Naive thymus-derived CD4-positive, alpha-beta T cell (primary cell): ENCODE data around the gene RNF208. TPM values are rescaled to one million over a fixed set of nuclear protein-coding genes. Genes with fewer than 3 reads are reported as not detected.

Experiments
- ATAC-seq: fragments of 150-1000 bp; cut with Tn5 transposase; 2 replicates; pipeline ENCODE4 v1.10.0; 2021; ENCODE audit warnings: mild to moderate bottlenecking, moderate library complexity
- CTCF ChIA-PET: fragments of 350-600 bp; sonication (Branson Sonifier 250); formaldehyde crosslinking; loops from one replicate; lab custom pipeline; 2021; ENCODE audit warnings: antibody characterized with exemption; lab: Charles Lee
- POLR2A ChIA-PET: fragments of 350-600 bp; sonication (Branson Sonifier 250); formaldehyde crosslinking; loops from one replicate; lab custom pipeline; 2021; ENCODE audit warnings: antibody characterized with exemption, inconsistent platforms; lab: Charles Lee
- DNase-seq, 9 donors: peaks; one replicate each; pipeline versions ENCODE4 v3.0.0 to v3.0.0-alpha.2; 2020 to 2022; ENCODE audit warnings: mixed read lengths in 1 of 9
- H3K27ac ChIP-seq: one replicate; pipeline ENCODE4 v1.7.0; 2013; ENCODE audit warnings: mild to moderate bottlenecking, low read depth, low read length, moderate library complexity
- H3K27me3 ChIP-seq, 2 donors: one replicate each; pipeline ENCODE4 v1.7.0; 2013; ENCODE audit warnings: low read length in 2 of 2, mild to moderate bottlenecking in 2 of 2, moderate library complexity in 2 of 2; ENCODE audit not compliant: control insufficient read depth in 2 of 2, insufficient read depth in 2 of 2
- H3K36me3 ChIP-seq, 3 experiments: 1 replicate in 2 of 3; 2 replicates in 1 of 3; pipeline ENCODE4 v1.7.0; 2013; ENCODE audit warnings: low read length in 3 of 3, mild to moderate bottlenecking in 3 of 3, moderate library complexity in 1 of 3; ENCODE audit not compliant: insufficient read depth in 3 of 3, control insufficient read depth in 2 of 3
- H3K4me1 ChIP-seq, 2 donors: one replicate each; pipeline ENCODE4 v1.7.0; 2013; ENCODE audit warnings: low read length in 2 of 2, mild to moderate bottlenecking in 2 of 2, moderate library complexity in 1 of 2; ENCODE audit not compliant: control insufficient read depth in 2 of 2, insufficient read depth in 2 of 2
- H3K4me3 ChIP-seq: 2 replicates; pipeline ENCODE4 v1.7.0; 2013; ENCODE audit warnings: mild to moderate bottlenecking, low read length
- H3K9me3 ChIP-seq, 3 experiments: 1 replicate in 2 of 3; 2 replicates in 1 of 3; pipeline ENCODE4 v1.7.0; 2013; ENCODE audit warnings: low read length in 3 of 3; ENCODE audit not compliant: control insufficient read depth in 2 of 3
- H3K27ac Mint-ChIP-seq, 9 donors: one replicate each; pipeline ENCODE4 v1.8.0; 2020 to 2022; ENCODE audit warnings: mixed read lengths in 9 of 9, mild to moderate bottlenecking in 8 of 9, moderate library complexity in 5 of 9, inconsistent platforms in 2 of 9
- H3K27me3 Mint-ChIP-seq, 5 donors: one replicate each; pipeline ENCODE4 v1.8.0; 2021 to 2022; ENCODE audit warnings: mixed read lengths in 5 of 5, mild to moderate bottlenecking in 1 of 5
- H3K36me3 Mint-ChIP-seq, 5 donors: one replicate each; pipeline ENCODE4 v1.8.0; 2020 to 2022; ENCODE audit warnings: mixed read lengths in 5 of 5, mild to moderate bottlenecking in 3 of 5, inconsistent platforms in 1 of 5
- H3K4me1 Mint-ChIP-seq, 7 donors: one replicate each; pipeline ENCODE4 v1.8.0; 2020 to 2022; ENCODE audit warnings: mixed read lengths in 7 of 7, mild to moderate bottlenecking in 3 of 7, inconsistent platforms in 1 of 7
- H3K4me3 Mint-ChIP-seq, 10 donors: one replicate each; pipeline ENCODE4 v1.8.0; 2020 to 2022; ENCODE audit warnings: mild to moderate bottlenecking in 10 of 10, mixed read lengths in 10 of 10, moderate library complexity in 6 of 10, inconsistent platforms in 2 of 10
- H3K9me3 Mint-ChIP-seq, 11 donors: one replicate each; pipeline ENCODE4 v1.8.0; 2020 to 2022; ENCODE audit warnings: mixed read lengths in 11 of 11, mild to moderate bottlenecking in 4 of 11, inconsistent platforms in 1 of 11, moderate library complexity in 1 of 11
- intact Hi-C, 2 donors: fragments of 100-400 bp; cut with micrococcal nuclease; formaldehyde crosslinking; loops; one replicate each; pipeline ENCODE4 v1.15.1; 2023
- polyA plus RNA-seq, 2 donors: library from polyadenylated mRNA; unstranded; fragments of 300-500 nt; fragmentation: Illumina TruSeq; gene quantifications; one replicate each; pipeline ENCODE4 v1.2.3, GENCODE V29; 2021
- total RNA-seq, 6 experiments: library from RNA in 5 of 6; stranded (reverse) in 5 of 6; gene quantifications; 1 replicate in 5 of 6; 2 replicates in 1 of 6; pipeline ENCODE4 v1.2.3 and lab custom pipeline; 2021 to 2026

Gene RNF208
- total and polyA plus RNA-seq, 7 experiments from 2014 or later: 0.85 to 4.3 (median 1.2) TPM; not detected in 2

DNA sequence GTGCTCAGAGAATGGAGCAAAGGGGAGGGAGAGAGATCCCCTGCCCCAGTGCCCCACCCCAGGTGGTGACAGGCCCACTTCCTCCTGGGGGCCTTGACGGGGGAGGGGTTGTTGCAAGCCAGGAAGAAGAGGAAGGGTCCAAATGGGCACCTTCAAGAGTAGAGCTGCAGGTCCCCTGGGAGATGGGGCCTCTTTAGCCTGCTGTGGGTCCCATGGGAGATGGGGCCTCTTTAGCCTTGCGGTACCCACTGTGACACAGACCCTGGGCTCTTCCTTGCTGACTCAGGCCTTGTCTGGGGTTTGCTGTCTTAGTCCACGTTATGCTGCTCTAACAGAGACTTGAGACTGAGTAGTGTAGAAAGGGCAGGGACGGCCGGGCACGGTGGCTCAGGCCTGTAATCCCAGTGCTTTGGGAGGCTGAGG lies 45.9 kb upstream of the RNF208 start:
- ChIA-PET CTCF (no interaction called here), POLR2A (no interaction called here)
- no peaks in the 10 kb centered on the region for H3K9me3 Mint-ChIP-seq
- H3K27me3 Mint-ChIP-seq: no peaks in the 10 kb centered on the region
- Histone ChIP-seq H3K27me3 (no peaks in the 10 kb centered on the region), H3K27ac (no peak overlapping the region), H3K4me1 (peaks cover 0 to 16% of the 10 kb centered on the region in 2 donors), H3K4me3 (no peak overlapping the region), H3K36me3 (peaks cover 0 to 70% (median 4%) of the 10 kb centered on the region in 3 experiments), H3K9me3 (no peaks in the 10 kb centered on the region)
- intact Hi-C loops: no loop called here
- no peak overlapping the region for H3K4me3 Mint-ChIP-seq
- peak overlapping the region in 1 of 9 donors; percentile 48 for H3K27ac Mint-ChIP-seq
- peaks cover 7 to 22% (median 14%) of the 10 kb centered on the region in 7 donors for H3K4me1 Mint-ChIP-seq
- ATAC-seq (no peak), DNase-seq (no peak)
- H3K36me3 Mint-ChIP-seq: peaks cover 4 to 29% (median 9%) of the 10 kb centered on the region in 5 donors

GRCh38 chr9:137266585-137267453 lies 44.8 kb upstream of the RNF208 start:
- Mint-ChIP-seq H3K27ac (no peak overlapping the region), H3K4me3 (no peak overlapping the region), H3K9me3 (no peaks in the 10 kb centered on the region), H3K4me1 (peaks cover 7 to 20% (median 13%) of the 10 kb centered on the region in 7 donors), H3K36me3 (peaks cover 5 to 32% (median 9%) of the 10 kb centered on the region in 5 donors), H3K27me3 (no peaks in the 10 kb centered on the region)
- no peaks in the 10 kb centered on the region for H3K27me3 ChIP-seq
- peaks cover 0 to 8% of the 10 kb centered on the region in 2 donors for H3K4me1 ChIP-seq
- ATAC-seq: no peak
- ChIA-PET CTCF (interaction anchor here (0.7 kb wide), 1 partner anchor 121 kb away, joined by 3 read pairs; no protein-coding TSS in a partner anchor), POLR2A (interaction anchor here (0.6 to 0.7 kb wide), 2 partner anchors 12 to 229 kb away, joined by 3 read pairs; no protein-coding TSS in a partner anchor)
- DNase-seq: no peak
- no peak overlapping the region for H3K27ac ChIP-seq
- H3K36me3 ChIP-seq: peaks cover 0 to 63% (median 4%) of the 10 kb centered on the region in 3 experiments
- no peaks in the 10 kb centered on the region for H3K9me3 ChIP-seq
- H3K4me3 ChIP-seq: no peak overlapping the region
- intact Hi-C loops: no loop called here

GRCh38 chr9:137266162-137266527 lies 44.1 kb upstream of the RNF208 start:
- DNase-seq (no peak), ATAC-seq (no peak)
- Histone ChIP-seq H3K4me3 (no peak overlapping the region), H3K36me3 (peaks cover 0 to 63% (median 4%) of the 10 kb centered on the region in 3 experiments), H3K27me3 (no peaks in the 10 kb centered on the region), H3K4me1 (peaks cover 0 to 2% of the 10 kb centered on the region in 2 donors), H3K27ac (no peak overlapping the region), H3K9me3 (no peaks in the 10 kb centered on the region)
- Mint-ChIP-seq H3K27me3 (no peaks in the 10 kb centered on the region), H3K36me3 (peaks cover 5 to 32% (median 7%) of the 10 kb centered on the region in 5 donors), H3K4me3 (no peak overlapping the region), H3K9me3 (no peaks in the 10 kb centered on the region), H3K4me1 (peaks cover 6 to 13% (median 7%) of the 10 kb centered on the region in 7 donors), H3K27ac (no peak overlapping the region)
- POLR2A ChIA-PET: interaction anchor here (0.5 to 1.2 kb wide), 4 partner anchors 10 to 230 kb away, joined by 3 to 4 read pairs (median 3); no protein-coding TSS in a partner anchor
- CTCF ChIA-PET: no interaction called here
- intact Hi-C loops: no loop called here

- no peak overlapping the region for H3K4me3 ChIP-seq
- POLR2A ChIA-PET: interaction anchor here (0.5 to 1.2 kb wide), 3 partner anchors 10 to 230 kb away, joined by 3 to 4 read pairs (median 3); no protein-coding TSS in a partner anchor
- peaks cover 0 to 63% (median 4%) of the 10 kb centered on the region in 3 experiments for H3K36me3 ChIP-seq
- H3K27me3 ChIP-seq: no peaks in the 10 kb centered on the region
- H3K9me3 ChIP-seq: no peaks in the 10 kb centered on the region
- no peaks in the 10 kb centered on the region for H3K9me3 Mint-ChIP-seq
- no peaks in the 10 kb centered on the region for H3K4me1 ChIP-seq
- ATAC-seq (no peak), DNase-seq (peak in 1 of 9 donors; percentile 6)
- H3K27ac Mint-ChIP-seq: no peak overlapping the region
- peaks cover 5 to 32% (median 6%) of the 10 kb centered on the region in 5 donors for H3K36me3 Mint-ChIP-seq
- peaks cover 3 to 10% (median 5%) of the 10 kb centered on the region in 7 donors for H3K4me1 Mint-ChIP-seq
- CTCF ChIA-PET: no interaction called here
- H3K27me3 Mint-ChIP-seq: no peaks in the 10 kb centered on the region
- no peak overlapping the region for H3K27ac ChIP-seq
- intact Hi-C loops: no loop called here
- no peak overlapping the region for H3K4me3 Mint-ChIP-seq
Observed at GRCh38 chr9:137265496-137266161, 43.6 kb upstream of the RNF208 start.

DNA sequence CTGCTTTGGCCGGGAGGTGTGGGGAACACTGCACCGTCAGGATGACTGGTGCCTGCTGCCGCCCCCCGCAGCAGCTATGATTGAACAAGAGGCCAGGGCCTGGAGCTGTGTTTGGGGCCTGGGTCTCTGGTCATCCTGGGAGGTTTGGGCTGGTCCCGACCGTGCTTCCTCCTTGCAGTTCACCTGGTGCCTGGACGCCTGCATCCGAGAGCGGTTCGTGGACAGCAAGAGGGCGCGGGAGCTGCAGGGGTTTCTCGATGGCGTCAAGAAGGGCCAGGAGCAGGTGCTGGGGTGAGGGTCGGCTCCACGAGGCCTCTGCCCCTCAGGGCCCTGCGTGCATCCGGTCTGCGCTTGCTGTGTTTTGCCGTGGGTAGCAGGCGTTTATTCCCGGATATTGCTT lies 42.0 kb upstream of the RNF208 start:
- Histone ChIP-seq H3K4me3 (no peak overlapping the region), H3K27ac (no peak overlapping the region), H3K27me3 (no peaks in the 10 kb centered on the region), H3K4me1 (no peaks in the 10 kb centered on the region), H3K9me3 (no peaks in the 10 kb centered on the region), H3K36me3 (peaks cover 0 to 60% (median 4%) of the 10 kb centered on the region in 3 experiments)
- Mint-ChIP-seq H3K4me3 (no peak overlapping the region), H3K4me1 (peaks cover 0 to 8% (median 5%) of the 10 kb centered on the region in 7 donors), H3K27ac (no peak overlapping the region), H3K27me3 (no peaks in the 10 kb centered on the region), H3K36me3 (peaks cover 5 to 26% (median 6%) of the 10 kb centered on the region in 5 donors), H3K9me3 (no peaks in the 10 kb centered on the region)
- ATAC-seq (no peak), DNase-seq (peak in 1 of 9 donors; percentile 3)
- intact Hi-C loops: no loop called here
- CTCF ChIA-PET: interaction anchor here (0.6 kb wide), 1 partner anchor 433 kb away, joined by 3 read pairs; no protein-coding TSS in a partner anchor
- POLR2A ChIA-PET: interaction anchor here (1.1 kb wide), 1 partner anchor 8 kb away, joined by 5 read pairs; no protein-coding TSS in a partner anchor

GRCh38 chr9:137263506-137263905 lies 41.5 kb upstream of the RNF208 start:
- no peak for ATAC-seq
- no peaks in the 10 kb centered on the region for H3K27me3 ChIP-seq
- Mint-ChIP-seq H3K9me3 (no peaks in the 10 kb centered on the region), H3K4me1 (peaks cover 0 to 6% (median 2%) of the 10 kb centered on the region in 7 donors), H3K4me3 (no peak overlapping the region), H3K27me3 (no peaks in the 10 kb centered on the region), H3K36me3 (peaks cover 2 to 25% (median 6%) of the 10 kb centered on the region in 5 donors), H3K27ac (no peak overlapping the region)
- CTCF ChIA-PET: no interaction called here
- peaks cover 0 to 60% (median 4%) of the 10 kb centered on the region in 3 experiments for H3K36me3 ChIP-seq
- H3K4me1 ChIP-seq: no peaks in the 10 kb centered on the region
- POLR2A ChIA-PET: interaction anchor here (1.1 kb wide), 1 partner anchor 9 kb away, joined by 5 read pairs; no protein-coding TSS in a partner anchor
- DNase-seq: no peak
- intact Hi-C loops: no loop called here
- no peaks in the 10 kb centered on the region for H3K9me3 ChIP-seq
- H3K27ac ChIP-seq: no peak overlapping the region
- H3K4me3 ChIP-seq: no peak overlapping the region
